DOHH2 (cell line): ENCODE measurements around the gene NUP62.

Experiments used
- H3F3A ChIP-seq: fragments of 200-600 bp; sonication (generic), shearing (Covaris generic); 2 replicates; pipeline ENCODE4 v1.6.0; 2016; ENCODE audit warnings: antibody characterized with exemption, mild to moderate bottlenecking; ENCODE audit not compliant: control insufficient read depth, insufficient read depth
- H3K27ac ChIP-seq: fragments of 200-600 bp; sonication (generic); 2 replicates; pipeline ENCODE4 v1.5.1; 2014; ENCODE audit warnings: low read depth, mild to moderate bottlenecking, low read length, moderate library complexity
- H3K27me3 ChIP-seq: fragments of 200-600 bp; sonication (generic); 2 replicates; pipeline ENCODE4 v1.6.1; 2014; ENCODE audit warnings: mild to moderate bottlenecking, low read length, mixed read lengths; ENCODE audit not compliant: control insufficient read depth
- H3K36me3 ChIP-seq: fragments of 200-600 bp; sonication (generic); 2 replicates; pipeline ENCODE4 v1.6.1; 2014; ENCODE audit warnings: mild to moderate bottlenecking, low read length, moderate library complexity, mixed read lengths; ENCODE audit not compliant: control insufficient read depth
- H3K4me1 ChIP-seq: fragments of 200-600 bp; sonication (generic); 2 replicates; pipeline ENCODE4 v1.6.1; 2014; ENCODE audit warnings: mild to moderate bottlenecking, low read length, mixed read lengths; ENCODE audit not compliant: control insufficient read depth
- H3K4me2 ChIP-seq: fragments of 200-600 bp; sonication (generic); 2 replicates; pipeline ENCODE4 v1.6.0; 2014; ENCODE audit warnings: mild to moderate bottlenecking, low read length, moderate library complexity
- H3K4me3 ChIP-seq: fragments of 200-600 bp; sonication (generic); 2 replicates; pipeline ENCODE4 v1.5.1; 2014; ENCODE audit warnings: mild to moderate bottlenecking, low read length, mixed read lengths
- H3K79me2 ChIP-seq: fragments of 200-600 bp; sonication (generic); 2 replicates; pipeline ENCODE4 v1.6.1; 2014; ENCODE audit warnings: mild to moderate bottlenecking, low read length, mixed read lengths; ENCODE audit not compliant: control insufficient read depth
- H3K9me2 ChIP-seq: fragments of 200-600 bp; sonication (generic); replicated peaks from 2 replicates; pipeline ENCODE4 v1.6.1; 2014; ENCODE audit warnings: mild to moderate bottlenecking, low read length, mixed read lengths; ENCODE audit not compliant: control insufficient read depth
- H3K9me3 ChIP-seq: fragments of 200-600 bp; sonication (generic); 2 replicates; pipeline ENCODE4 v1.6.1; 2014; ENCODE audit warnings: antibody characterized with exemption, low read length, mixed read lengths; ENCODE audit not compliant: control insufficient read depth, insufficient read depth
- H4K20me1 ChIP-seq: fragments of 200-600 bp; sonication (generic); 2 replicates; pipeline ENCODE4 v1.6.0; 2014; ENCODE audit warnings: low read depth, mild to moderate bottlenecking, antibody characterized with exemption, low read length, moderate library complexity; ENCODE audit not compliant: control insufficient read depth, insufficient read depth
- EZH2phosphoT487 ChIP-seq: fragments of 200-600 bp; sonication (generic); IDR thresholded peaks from 2 replicates; pipeline ENCODE4 v1.6.1; 2017; ENCODE audit warnings: borderline replicate concordance, mild to moderate bottlenecking, antibody characterized with exemption, low read length, moderate library complexity, mixed read lengths
- TF ChIP-seq, protein P1 (sequence below): fragments of 200-600 bp; sonication (generic); IDR thresholded peaks from one replicate; pipeline ENCODE4 v1.5.1; 2014; ENCODE audit warnings: antibody characterized with exemption, mild to moderate bottlenecking, low read depth, low read length; ENCODE audit not compliant: poor library complexity, severe bottlenecking

Gene NUP62

DNA sequence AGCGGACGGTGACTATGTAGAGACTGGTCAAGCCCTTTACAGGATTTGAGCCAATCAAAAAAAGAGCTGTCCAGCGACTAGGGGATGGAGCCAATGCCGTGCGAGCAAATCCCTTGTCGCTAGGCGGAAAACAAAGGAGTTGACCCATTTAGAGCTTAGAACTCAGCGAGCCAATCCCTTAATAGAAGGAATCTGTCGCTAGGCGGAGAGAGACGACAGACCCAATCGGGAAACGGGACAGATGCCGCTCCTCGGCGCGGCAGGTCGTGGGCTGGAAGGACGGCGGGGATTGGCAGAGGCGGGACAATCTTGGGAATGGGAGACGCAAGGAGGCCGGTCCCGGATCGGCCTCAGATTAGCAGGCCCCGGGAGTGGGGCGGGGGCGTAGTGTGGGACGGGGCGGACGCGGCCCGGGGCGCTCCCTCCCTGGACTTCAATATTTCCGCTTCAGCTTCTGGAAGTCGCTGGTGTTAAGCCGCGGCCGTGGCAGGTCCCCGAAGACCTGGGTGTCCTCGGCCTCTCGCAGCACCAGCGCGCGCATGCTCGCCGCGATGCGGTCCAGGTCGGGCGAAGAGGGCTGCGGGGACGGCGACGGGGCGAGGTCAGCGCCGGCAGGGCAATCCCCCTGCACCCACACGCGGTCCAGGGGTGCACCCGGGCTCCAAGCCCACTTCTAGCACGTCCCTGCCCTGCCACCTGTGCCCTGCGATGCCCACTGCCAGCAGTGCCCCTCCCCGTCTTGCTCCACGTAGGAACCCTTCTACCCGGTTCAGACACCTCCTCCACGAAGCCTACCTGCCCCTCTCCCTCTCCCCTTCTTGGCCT is 59.6 kb downstream of the NUP62 start:
- peaks cover 37% of the 10 kb centered on the region for H3K79me2 ChIP-seq
- no peaks in the 10 kb centered on the region for H3K9me3 ChIP-seq
- H3K27ac ChIP-seq = peak overlapping the region; percentile 91; the same call in 1 of the 2 replicates
- TF ChIP-seq, protein P1, sequence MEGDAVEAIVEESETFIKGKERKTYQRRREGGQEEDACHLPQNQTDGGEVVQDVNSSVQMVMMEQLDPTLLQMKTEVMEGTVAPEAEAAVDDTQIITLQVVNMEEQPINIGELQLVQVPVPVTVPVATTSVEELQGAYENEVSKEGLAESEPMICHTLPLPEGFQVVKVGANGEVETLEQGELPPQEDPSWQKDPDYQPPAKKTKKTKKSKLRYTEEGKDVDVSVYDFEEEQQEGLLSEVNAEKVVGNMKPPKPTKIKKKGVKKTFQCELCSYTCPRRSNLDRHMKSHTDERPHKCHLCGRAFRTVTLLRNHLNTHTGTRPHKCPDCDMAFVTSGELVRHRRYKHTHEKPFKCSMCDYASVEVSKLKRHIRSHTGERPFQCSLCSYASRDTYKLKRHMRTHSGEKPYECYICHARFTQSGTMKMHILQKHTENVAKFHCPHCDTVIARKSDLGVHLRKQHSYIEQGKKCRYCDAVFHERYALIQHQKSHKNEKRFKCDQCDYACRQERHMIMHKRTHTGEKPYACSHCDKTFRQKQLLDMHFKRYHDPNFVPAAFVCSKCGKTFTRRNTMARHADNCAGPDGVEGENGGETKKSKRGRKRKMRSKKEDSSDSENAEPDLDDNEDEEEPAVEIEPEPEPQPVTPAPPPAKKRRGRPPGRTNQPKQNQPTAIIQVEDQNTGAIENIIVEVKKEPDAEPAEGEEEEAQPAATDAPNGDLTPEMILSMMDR = no peak
- TF ChIP-seq EZH2phosphoT487 = no peak
- peak overlapping the region; percentile 89 for H3K4me3 ChIP-seq
- peaks cover 47% of the 10 kb centered on the region for H3K4me1 ChIP-seq
- H3K9me2 ChIP-seq = no peaks in the 10 kb centered on the region
- H3K27me3 ChIP-seq = no peaks in the 10 kb centered on the region
- H3F3A ChIP-seq = peaks cover 11% of the 10 kb centered on the region
- 0 out of 2 replicates have a peak, but pooled peaks cover 5% of the 10 kb centered on the region for H4K20me1 ChIP-seq
- peaks cover 17% of the 10 kb centered on the region for H3K36me3 ChIP-seq
- H3K4me2 ChIP-seq = peak overlapping the region; percentile 98

- H3K9me3 ChIP-seq = no peaks in the 10 kb centered on the region
- peaks cover 48% of the 10 kb centered on the region for H3K4me1 ChIP-seq
- peaks cover 11% of the 10 kb centered on the region for H3F3A ChIP-seq
- H3K36me3 ChIP-seq = peaks cover 24% of the 10 kb centered on the region
- no peak for TF ChIP-seq EZH2phosphoT487
- TF ChIP-seq, protein P1 = no peak
- no peaks in the 10 kb centered on the region for H3K27me3 ChIP-seq
- H3K4me3 ChIP-seq = peak overlapping the region; percentile 89
- 0 out of 2 replicates have a peak, but pooled peaks cover 10% of the 10 kb centered on the region for H4K20me1 ChIP-seq
- H3K4me2 ChIP-seq = peak overlapping the region; percentile 98
- H3K9me2 ChIP-seq = no peaks in the 10 kb centered on the region
- H3K27ac ChIP-seq = peak overlapping the region; percentile 91
- peaks cover 39% of the 10 kb centered on the region for H3K79me2 ChIP-seq
Observed at GRCh38 chr19:49869009-49869483, 60.3 kb downstream of the NUP62 start.

DNA sequence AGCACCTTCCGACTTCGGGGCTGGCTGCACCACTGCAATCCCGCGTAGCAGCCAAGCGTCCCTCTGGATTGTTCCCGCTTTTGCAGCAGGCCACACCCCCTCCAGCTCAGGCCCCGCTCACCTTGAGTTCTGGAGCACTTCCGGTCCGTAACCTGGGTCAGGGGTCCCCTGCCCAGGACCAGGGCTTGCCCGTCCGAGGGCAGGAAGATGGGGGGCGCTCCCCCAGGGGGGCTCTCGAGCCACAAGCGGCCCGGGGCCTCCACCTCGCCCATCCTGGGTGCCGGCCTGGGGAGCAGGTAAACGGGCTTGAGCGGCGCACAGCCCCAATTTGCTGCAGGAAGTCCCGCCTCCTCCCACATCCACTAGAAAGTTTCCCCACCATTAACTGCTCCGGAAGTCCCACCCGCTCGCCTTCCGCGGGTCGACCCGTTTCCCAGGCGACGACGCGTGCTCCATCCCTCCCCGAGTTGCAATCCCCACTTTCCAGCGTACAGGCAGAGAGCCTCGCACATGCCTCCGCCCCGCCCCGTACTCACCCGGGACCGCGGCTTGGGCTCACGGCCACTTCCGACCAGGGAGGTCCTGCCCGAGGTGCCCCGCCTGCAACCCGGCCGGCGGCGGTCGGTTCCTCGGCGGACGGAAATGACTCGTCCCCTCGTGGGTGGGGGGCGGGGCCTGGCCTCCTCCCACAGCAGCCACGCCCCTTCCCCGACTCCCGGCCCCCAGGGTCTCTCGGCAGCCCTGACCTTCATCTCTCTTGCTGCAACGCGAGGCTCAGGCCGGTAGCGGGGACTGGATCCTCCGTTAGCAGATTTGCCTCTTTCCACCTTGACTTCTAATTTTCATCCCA is 62.1 kb downstream of the NUP62 start, which contains the start of gene PNKP:
PNKP (minus strand) TSS at position 644 of the 850 bp plus-strand sequence; CDS start at position 272, 372 bp downstream.
- Histone ChIP-seq H3K27me3 (no peaks in the 10 kb centered on the region), H3K4me1 (peaks cover 48% of the 10 kb centered on the region), H3K27ac (peak within 1 kb of the TSS; percentile 91), H4K20me1 (0 out of 2 replicates have a peak, but pooled peaks cover 10% of the 10 kb centered on the region), H3K9me2 (no peaks in the 10 kb centered on the region), H3K9me3 (no peaks in the 10 kb centered on the region), H3K4me2 (peak within 1 kb of the TSS; percentile 98), H3F3A (peaks cover 11% of the 10 kb centered on the region), H3K4me3 (peak within 1 kb of the TSS; percentile 89), H3K79me2 (peaks cover 53% of the 10 kb centered on the region), H3K36me3 (peaks cover 41% of the 10 kb centered on the region)
- TF ChIP-seq, protein P1 = peak; percentile 27
- TF ChIP-seq EZH2phosphoT487 = no peak
